Parathyroid adenoma (tissue), 2 donors: Measurements from ENCODE around the gene BPIFB6.

Experiments
- H2AFZ ChIP-seq: fragments of 300-600 bp; sonication (generic); one replicate; pipeline ENCODE4 v1.7.0; 2017; ENCODE audit warnings: antibody characterized with exemption, mild to moderate bottlenecking
- H3K27ac ChIP-seq: fragments of 300-600 bp; sonication (generic); one replicate; pipeline ENCODE4 v1.7.0; 2017
- H3K27me3 ChIP-seq: fragments of 300-600 bp; sonication (generic); one replicate; pipeline ENCODE4 v1.7.0; 2017; ENCODE audit warnings: low read length; ENCODE audit not compliant: control insufficient read depth, insufficient read depth
- H3K36me3 ChIP-seq: fragments of 300-600 bp; sonication (generic); one replicate; pipeline ENCODE4 v1.7.0; 2017; ENCODE audit warnings: low read length; ENCODE audit not compliant: control insufficient read depth, insufficient read depth
- H3K4me1 ChIP-seq: fragments of 300-600 bp; sonication (generic); one replicate; pipeline ENCODE4 v1.7.0; 2017; ENCODE audit warnings: control low read depth
- H3K4me2 ChIP-seq: fragments of 300-600 bp; sonication (generic); one replicate; pipeline ENCODE4 v1.7.0; 2017; ENCODE audit warnings: low read length
- H3K4me3 ChIP-seq: fragments of 300-600 bp; sonication (generic); one replicate; pipeline ENCODE4 v1.7.0; 2017; ENCODE audit warnings: low read depth, low read length
- H3K79me2 ChIP-seq: fragments of 300-600 bp; sonication (generic); one replicate; pipeline ENCODE4 v1.7.0; 2017; ENCODE audit warnings: control low read depth
- H3K9ac ChIP-seq: fragments of 300-600 bp; sonication (generic); one replicate; pipeline ENCODE4 v1.7.0; 2017; ENCODE audit warnings: mild to moderate bottlenecking
- H3K9me3 ChIP-seq: fragments of 300-600 bp; sonication (generic); one replicate; pipeline ENCODE4 v1.7.0; 2017; ENCODE audit warnings: low read length; ENCODE audit not compliant: control insufficient read depth
- TF ChIP-seq, protein P1 (sequence below): fragments of 300-600 bp; sonication (generic); IDR thresholded peaks from one replicate; pipeline ENCODE4 v1.7.0; 2017; ENCODE audit warnings: antibody characterized with exemption, mild to moderate bottlenecking
- donor health status: primary hyperparathyroidism.

BPIFB6 gene

GRCh38 chr20:33059741-33060390, 28.4 kb downstream of the BPIFB6 start:
- TF ChIP-seq, protein P1, sequence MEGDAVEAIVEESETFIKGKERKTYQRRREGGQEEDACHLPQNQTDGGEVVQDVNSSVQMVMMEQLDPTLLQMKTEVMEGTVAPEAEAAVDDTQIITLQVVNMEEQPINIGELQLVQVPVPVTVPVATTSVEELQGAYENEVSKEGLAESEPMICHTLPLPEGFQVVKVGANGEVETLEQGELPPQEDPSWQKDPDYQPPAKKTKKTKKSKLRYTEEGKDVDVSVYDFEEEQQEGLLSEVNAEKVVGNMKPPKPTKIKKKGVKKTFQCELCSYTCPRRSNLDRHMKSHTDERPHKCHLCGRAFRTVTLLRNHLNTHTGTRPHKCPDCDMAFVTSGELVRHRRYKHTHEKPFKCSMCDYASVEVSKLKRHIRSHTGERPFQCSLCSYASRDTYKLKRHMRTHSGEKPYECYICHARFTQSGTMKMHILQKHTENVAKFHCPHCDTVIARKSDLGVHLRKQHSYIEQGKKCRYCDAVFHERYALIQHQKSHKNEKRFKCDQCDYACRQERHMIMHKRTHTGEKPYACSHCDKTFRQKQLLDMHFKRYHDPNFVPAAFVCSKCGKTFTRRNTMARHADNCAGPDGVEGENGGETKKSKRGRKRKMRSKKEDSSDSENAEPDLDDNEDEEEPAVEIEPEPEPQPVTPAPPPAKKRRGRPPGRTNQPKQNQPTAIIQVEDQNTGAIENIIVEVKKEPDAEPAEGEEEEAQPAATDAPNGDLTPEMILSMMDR: no peak
- Histone ChIP-seq H3K4me3 (no peak overlapping the region), H3K27ac (no peak overlapping the region), H3K9me3 (no peaks in the 10 kb centered on the region), H2AFZ (no peak overlapping the region), H3K27me3 (no peaks in the 10 kb centered on the region), H3K4me2 (no peak overlapping the region), H3K79me2 (no peaks in the 10 kb centered on the region), H3K36me3 (no peaks in the 10 kb centered on the region), H3K4me1 (no peaks in the 10 kb centered on the region), H3K9ac (no peak overlapping the region)

DNA sequence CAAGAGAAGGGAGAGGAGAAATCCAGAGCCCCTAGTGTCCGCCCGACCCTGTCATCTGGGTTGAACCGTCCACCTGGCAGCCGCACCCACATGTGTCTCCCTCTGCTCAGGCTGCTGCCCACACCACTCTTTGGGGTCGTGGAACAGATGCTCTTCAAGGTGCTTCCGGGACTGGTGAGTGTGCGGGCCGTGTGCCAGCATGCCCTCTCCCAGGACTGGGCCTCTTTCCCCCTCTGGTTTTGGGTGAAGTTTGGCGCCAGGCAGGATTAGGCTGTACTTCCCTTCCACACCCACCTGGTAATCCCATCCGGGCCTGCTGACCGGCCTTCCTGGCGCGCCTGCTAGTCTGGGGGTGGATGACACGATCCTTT, 30.2 kb downstream of the BPIFB6 start:
- Histone ChIP-seq H3K27ac (no peak overlapping the region), H3K79me2 (no peaks in the 10 kb centered on the region), H3K9me3 (no peaks in the 10 kb centered on the region), H3K36me3 (no peaks in the 10 kb centered on the region), H2AFZ (no peak overlapping the region), H3K9ac (no peak overlapping the region), H3K4me1 (no peaks in the 10 kb centered on the region), H3K27me3 (no peaks in the 10 kb centered on the region), H3K4me3 (no peak overlapping the region), H3K4me2 (no peak overlapping the region)
- TF ChIP-seq, protein P1: no peak

DNA sequence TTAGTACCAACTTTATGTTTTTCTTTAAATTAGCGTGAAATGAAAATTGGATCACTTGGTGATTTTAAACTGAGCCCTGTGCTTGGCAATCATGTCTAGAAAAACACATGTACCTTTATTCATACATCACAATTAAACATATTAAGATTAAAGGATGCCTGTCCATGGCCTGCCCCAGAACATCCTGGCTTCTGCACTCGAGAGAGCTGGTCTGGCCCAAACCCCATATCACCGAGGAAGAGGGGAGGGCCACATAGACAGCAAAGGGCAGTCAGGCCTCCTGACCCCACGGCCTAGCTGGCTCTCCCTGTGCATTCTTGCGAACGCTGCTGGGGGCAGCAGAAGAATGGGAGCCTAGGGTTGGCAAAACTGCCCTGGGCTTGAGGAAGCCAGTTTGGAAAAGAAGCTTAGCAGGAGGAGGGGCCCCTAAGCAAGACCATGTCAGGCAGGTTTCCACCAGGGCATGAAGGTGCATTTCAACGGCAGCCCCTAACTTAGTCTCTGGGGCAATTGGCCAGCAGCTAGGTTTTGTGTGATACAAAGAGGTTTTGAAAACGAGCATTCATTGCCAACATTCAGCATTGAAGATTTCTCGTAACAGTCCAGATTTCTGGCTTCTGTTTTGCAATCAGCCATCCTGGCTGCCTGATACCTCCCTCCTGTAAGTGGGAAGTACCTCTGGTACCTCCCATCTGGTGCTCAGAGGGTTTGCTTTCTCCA, 30.8 kb downstream of the BPIFB6 start:
- Histone ChIP-seq H3K36me3 (no peaks in the 10 kb centered on the region), H3K4me1 (no peaks in the 10 kb centered on the region), H3K4me3 (no peak overlapping the region), H3K79me2 (no peaks in the 10 kb centered on the region), H3K27ac (no peak overlapping the region), H3K27me3 (no peaks in the 10 kb centered on the region), H2AFZ (no peak overlapping the region), H3K4me2 (no peak overlapping the region), H3K9me3 (no peaks in the 10 kb centered on the region), H3K9ac (no peak overlapping the region)
- TF ChIP-seq, protein P1: no peak

- TF ChIP-seq, protein P1: no peak
- H2AFZ ChIP-seq: no peak overlapping the region
- H3K9me3 ChIP-seq: no peaks in the 10 kb centered on the region
- no peak overlapping the region for H3K4me2 ChIP-seq
- no peak overlapping the region for H3K27ac ChIP-seq
- no peak overlapping the region for H3K9ac ChIP-seq
- H3K27me3 ChIP-seq: no peaks in the 10 kb centered on the region
- H3K36me3 ChIP-seq: no peaks in the 10 kb centered on the region
- H3K4me3 ChIP-seq: no peak overlapping the region
- H3K79me2 ChIP-seq: no peaks in the 10 kb centered on the region
- no peaks in the 10 kb centered on the region for H3K4me1 ChIP-seq
These were observed 31.3 kb downstream of the BPIFB6 start for GRCh38 chr20:33062825-33063149.

GRCh38 chr20:33063271-33063670, 31.8 kb downstream of the BPIFB6 start:
- Histone ChIP-seq H3K9ac (no peak overlapping the region), H3K4me1 (no peaks in the 10 kb centered on the region), H3K9me3 (no peaks in the 10 kb centered on the region), H3K4me3 (no peak overlapping the region), H3K27ac (no peak overlapping the region), H3K4me2 (no peak overlapping the region), H3K36me3 (no peaks in the 10 kb centered on the region), H3K27me3 (no peaks in the 10 kb centered on the region), H3K79me2 (no peaks in the 10 kb centered on the region), H2AFZ (no peak overlapping the region)
- TF ChIP-seq, protein P1: no peak
